OCI-LY3 (cell line): ENCODE measurements around the gene PPARG.

Source experiments
- CTCF ChIP-seq: fragments of 200-600, 300-600 bp; sonication (generic); IDR thresholded peaks from 2 replicates; pipeline ENCODE4 v1.5.1; 2014; ENCODE audit warnings: antibody characterized with exemption, low read length, low read depth
- EZH2phosphoT487 ChIP-seq: fragments of 200-600 bp; shearing (Covaris generic); IDR thresholded peaks from 2 replicates; pipeline ENCODE4 v1.6.1; 2018; ENCODE audit warnings: antibody characterized with exemption, mixed run types, low read depth

DNA sequence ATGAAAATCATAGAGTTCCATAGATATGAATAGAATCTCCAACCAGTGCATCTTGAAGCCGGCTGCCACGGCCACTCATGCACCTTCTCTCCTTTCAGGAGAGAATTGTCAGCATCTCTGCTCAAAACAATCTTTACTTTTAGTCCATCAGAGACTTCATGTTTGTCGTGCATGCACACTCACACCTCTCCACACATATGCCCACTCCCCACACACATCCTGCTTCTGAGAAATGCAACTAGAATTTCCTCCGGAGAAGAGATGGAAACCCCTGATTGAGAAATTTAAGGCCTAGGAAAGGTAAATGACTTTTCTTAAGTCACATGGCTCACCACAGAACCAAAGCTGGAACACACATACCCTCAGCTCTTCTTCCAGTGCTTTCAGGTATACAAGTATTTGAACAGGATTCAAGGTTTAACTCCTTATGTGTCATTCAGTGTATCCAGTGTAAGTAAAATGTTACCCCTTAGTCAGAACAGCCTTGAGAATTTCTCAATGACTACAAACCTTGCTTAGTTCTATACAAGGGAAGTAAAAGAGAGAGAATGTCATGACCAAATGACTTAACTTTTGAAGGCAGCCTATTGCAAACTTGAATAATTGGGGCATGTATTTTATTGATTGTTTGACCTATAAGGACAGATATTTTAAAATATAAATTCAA, 126.3 kb downstream of the PPARG start:
- TF ChIP-seq CTCF (no peak), EZH2phosphoT487 (no peak)
